GM23338 (cell line): Measurements from ENCODE around the gene MEN1. TPM values are rescaled to one million over a fixed set of nuclear protein-coding genes. Genes with fewer than 3 reads are reported as not detected.

Experiments used
- ATAC-seq: fragments of 200-7000 bp; cut with Tn5 transposase; 3 replicates; pipeline ENCODE4 v1.9.1; 2020
- DNase-seq: peaks from one replicate; pipeline ENCODE4 v3.0.0-alpha.2; 2015; ENCODE audit warnings: low spot score
- H2AFZ ChIP-seq: fragments of 200-600 bp; sonication (generic); 2 replicates; pipeline ENCODE4 v1.8.0; 2016; ENCODE audit warnings: antibody characterized with exemption, mild to moderate bottlenecking, moderate library complexity
- H3F3A ChIP-seq: fragments of 200-600 bp; sonication (generic); replicated peaks from 2 replicates; pipeline ENCODE4 v1.8.0; 2017; ENCODE audit warnings: antibody characterized with exemption, mixed run types, low read depth
- H3K27ac ChIP-seq: fragments of 200-600 bp; sonication (generic); 2 replicates; pipeline ENCODE4 v1.6.1; 2016; ENCODE audit warnings: low read depth
- H3K27me3 ChIP-seq: fragments of 200-600 bp; sonication (generic); 2 replicates; pipeline ENCODE4 v1.8.0; 2016; ENCODE audit warnings: mild to moderate bottlenecking, mixed run types, moderate library complexity; ENCODE audit not compliant: insufficient read depth
- H3K36me3 ChIP-seq: fragments of 200-600 bp; sonication (generic); 2 replicates; pipeline ENCODE4 v1.8.0; 2016; ENCODE audit warnings: mild to moderate bottlenecking; ENCODE audit not compliant: insufficient read depth
- H3K4me1 ChIP-seq: fragments of 200-600 bp; sonication (generic); 2 replicates; pipeline ENCODE4 v1.8.0; 2016; ENCODE audit warnings: mild to moderate bottlenecking, moderate library complexity; ENCODE audit not compliant: insufficient read depth
- H3K4me2 ChIP-seq: fragments of 200-600 bp; sonication (generic); 2 replicates; pipeline ENCODE4 v1.7.1; 2017; ENCODE audit warnings: mixed run types
- H3K4me3 ChIP-seq: fragments of 200-600 bp; sonication (generic); 2 replicates; pipeline ENCODE4 v1.6.1; 2016; ENCODE audit warnings: mixed run types
- H3K79me2 ChIP-seq: fragments of 200-600 bp; sonication (generic); replicated peaks from 2 replicates; pipeline ENCODE4 v1.8.0; 2017; ENCODE audit warnings: mild to moderate bottlenecking; ENCODE audit not compliant: insufficient read depth
- H3K9me2 ChIP-seq: fragments of 200-600 bp; sonication (generic); 2 replicates; pipeline ENCODE4 v1.8.0; 2017; ENCODE audit not compliant: insufficient read depth
- H4K20me1 ChIP-seq: fragments of 200-600 bp; sonication (generic); replicated peaks from 2 replicates; pipeline ENCODE4 v1.8.0; 2017; ENCODE audit warnings: mild to moderate bottlenecking; ENCODE audit not compliant: insufficient read depth
- H3K27ac Mint-ChIP-seq: 2 replicates; pipeline ENCODE4 v1.8.0; 2020; ENCODE audit warnings: inconsistent platforms, mild to moderate bottlenecking, moderate library complexity, mixed read lengths
- H3K27me3 Mint-ChIP-seq: 3 replicates; pipeline ENCODE4 v1.8.0; 2022; ENCODE audit warnings: low read depth, mild to moderate bottlenecking, moderate library complexity, mixed read lengths, inconsistent platforms; ENCODE audit not compliant: insufficient read depth, poor library complexity
- H3K36me3 Mint-ChIP-seq: 3 replicates; pipeline ENCODE4 v1.8.0; 2021; ENCODE audit warnings: low read depth, mild to moderate bottlenecking, inconsistent platforms, moderate library complexity, mixed read lengths
- H3K4me1 Mint-ChIP-seq: 3 replicates; pipeline ENCODE4 v1.8.0; 2020; ENCODE audit warnings: mild to moderate bottlenecking, inconsistent platforms, mixed read lengths
- H3K4me3 Mint-ChIP-seq: 3 replicates; pipeline ENCODE4 v1.8.0; 2021; ENCODE audit warnings: moderate library complexity, mild to moderate bottlenecking, inconsistent platforms, mixed read lengths
- H3K9me3 Mint-ChIP-seq: 3 replicates; pipeline ENCODE4 v1.8.0; 2020; ENCODE audit warnings: moderate library complexity, mild to moderate bottlenecking, inconsistent platforms, mixed read lengths
- CREB1 ChIP-seq: fragments of 250-450 bp; sonication (Bioruptor Pico); IDR thresholded peaks from 2 replicates; pipeline ENCODE4 v1.5.0; 2020; ENCODE audit warnings: low read depth, mild to moderate bottlenecking, moderate library complexity
- CTCF ChIP-seq, 2 experiments: fragments of 200-600 bp in 1 of 2; sonication (generic) in 1 of 2; conservative IDR thresholded peaks; 2 replicates each; pipeline versions ENCODE4 v1.5.1 to v1.6.1; 2016 to 2017; ENCODE audit warnings: antibody characterized with exemption in 2 of 2, low read depth in 2 of 2, mild to moderate bottlenecking in 2 of 2, moderate library complexity in 1 of 2
- EZH2 ChIP-seq: fragments of 200-600 bp; sonication (generic); IDR thresholded peaks from one replicate; pipeline ENCODE4 v1.8.0; 2017; ENCODE audit warnings: antibody characterized with exemption, mild to moderate bottlenecking, low read depth; ENCODE audit not compliant: unreplicated experiment
- EZH2phosphoT487 ChIP-seq: fragments of 200-600 bp; sonication (generic); IDR thresholded peaks from one replicate; pipeline ENCODE4 v1.8.1; 2018; ENCODE audit warnings: antibody characterized with exemption; ENCODE audit not compliant: unreplicated experiment
- JUNB ChIP-seq: IDR thresholded peaks from one replicate; pipeline ENCODE4 v1.6.1; 2016; ENCODE audit warnings: antibody characterized with exemption; ENCODE audit not compliant: unreplicated experiment
- NANOG ChIP-seq: IDR thresholded peaks from 2 replicates; pipeline ENCODE4 v1.6.1; 2016; ENCODE audit warnings: antibody characterized with exemption, borderline replicate concordance
- POLR2AphosphoS5 ChIP-seq: IDR thresholded peaks from 2 replicates; pipeline ENCODE4 v1.6.1; 2016; ENCODE audit warnings: antibody characterized with exemption, low read depth
- STAT1 ChIP-seq: IDR thresholded peaks from one replicate; pipeline ENCODE4 v1.6.1; 2016; ENCODE audit warnings: antibody characterized with exemption; ENCODE audit not compliant: unreplicated experiment
- ZNF114 ChIP-seq: fragments of 250-450 bp; sonication (Bioruptor Pico); IDR thresholded peaks from 2 replicates; pipeline ENCODE4 v1.5.0; 2020; ENCODE audit warnings: mild to moderate bottlenecking, moderate library complexity
- ZNF331 ChIP-seq: fragments of 250-450 bp; sonication (Bioruptor Pico); IDR thresholded peaks from 2 replicates; pipeline ENCODE4 v1.5.0; 2020; ENCODE audit warnings: low read depth, mild to moderate bottlenecking, moderate library complexity
- ZNF462 ChIP-seq: fragments of 250-450 bp; sonication (Bioruptor Pico); IDR thresholded peaks from 2 replicates; pipeline ENCODE4 v1.5.0; 2020; ENCODE audit warnings: mild to moderate bottlenecking, moderate library complexity
- polyA plus RNA-seq: library from polyadenylated mRNA; unstranded; fragments of >200 nt; fragmentation: Nextera tagmentation; extraction: Ambion mirVana; gene quantifications from 2 replicates; pipeline ENCODE4 v1.2.1, GENCODE V29; 2016
- total RNA-seq: library from RNA; depleted of rRNA; stranded (reverse); fragments of >200 nt; shearing (Covaris generic); gene quantifications from 2 replicates; pipeline ENCODE4 v1.2.3, GENCODE V29; 2014
- TF ChIP-seq, protein P1 (sequence below): IDR thresholded peaks from one replicate; pipeline ENCODE4 v1.6.1; 2018; ENCODE audit warnings: antibody characterized with exemption; ENCODE audit not compliant: unreplicated experiment
- TF ChIP-seq, protein P2 (sequence below): IDR thresholded peaks from 2 replicates; pipeline ENCODE4 v1.6.1; 2016; ENCODE audit warnings: antibody characterized with exemption

MEN1 gene
- total and polyA plus RNA-seq, 2 experiments from 2014 or later: 31.6 to 45.2 TPM

- H3K4me1 Mint-ChIP-seq: peaks cover 39% of the 10 kb centered on the region
- H3K4me3 ChIP-seq: peak overlapping the region; percentile 84
- peaks cover 12% of the 10 kb centered on the region for H3K4me1 ChIP-seq
- no peaks in the 10 kb centered on the region; the same call in 2 of the 3 replicates for H3K9me3 Mint-ChIP-seq
- no peak overlapping the region for H3K27ac Mint-ChIP-seq
- H3K36me3 ChIP-seq: peaks cover 41% of the 10 kb centered on the region
- H3K27ac ChIP-seq: peak overlapping the region; percentile 98
- no peak for DNase-seq
- no peak for ATAC-seq
- TF ChIP-seq ZNF114 (no peak), EZH2 (no peak), EZH2phosphoT487 (no peak), ZNF331 (CRISPR knock-in tag) (no peak), STAT1 (no peak), ZNF462 (no peak), JUNB (no peak), NANOG (no peak), POLR2AphosphoS5 (no peak), CTCF (conservative IDR thresholded peaks at IDR 0.05; ENCODE audit: low read depth in 2 of 2) (no peak), CREB1 (no peak)
- TF ChIP-seq, protein P1, sequence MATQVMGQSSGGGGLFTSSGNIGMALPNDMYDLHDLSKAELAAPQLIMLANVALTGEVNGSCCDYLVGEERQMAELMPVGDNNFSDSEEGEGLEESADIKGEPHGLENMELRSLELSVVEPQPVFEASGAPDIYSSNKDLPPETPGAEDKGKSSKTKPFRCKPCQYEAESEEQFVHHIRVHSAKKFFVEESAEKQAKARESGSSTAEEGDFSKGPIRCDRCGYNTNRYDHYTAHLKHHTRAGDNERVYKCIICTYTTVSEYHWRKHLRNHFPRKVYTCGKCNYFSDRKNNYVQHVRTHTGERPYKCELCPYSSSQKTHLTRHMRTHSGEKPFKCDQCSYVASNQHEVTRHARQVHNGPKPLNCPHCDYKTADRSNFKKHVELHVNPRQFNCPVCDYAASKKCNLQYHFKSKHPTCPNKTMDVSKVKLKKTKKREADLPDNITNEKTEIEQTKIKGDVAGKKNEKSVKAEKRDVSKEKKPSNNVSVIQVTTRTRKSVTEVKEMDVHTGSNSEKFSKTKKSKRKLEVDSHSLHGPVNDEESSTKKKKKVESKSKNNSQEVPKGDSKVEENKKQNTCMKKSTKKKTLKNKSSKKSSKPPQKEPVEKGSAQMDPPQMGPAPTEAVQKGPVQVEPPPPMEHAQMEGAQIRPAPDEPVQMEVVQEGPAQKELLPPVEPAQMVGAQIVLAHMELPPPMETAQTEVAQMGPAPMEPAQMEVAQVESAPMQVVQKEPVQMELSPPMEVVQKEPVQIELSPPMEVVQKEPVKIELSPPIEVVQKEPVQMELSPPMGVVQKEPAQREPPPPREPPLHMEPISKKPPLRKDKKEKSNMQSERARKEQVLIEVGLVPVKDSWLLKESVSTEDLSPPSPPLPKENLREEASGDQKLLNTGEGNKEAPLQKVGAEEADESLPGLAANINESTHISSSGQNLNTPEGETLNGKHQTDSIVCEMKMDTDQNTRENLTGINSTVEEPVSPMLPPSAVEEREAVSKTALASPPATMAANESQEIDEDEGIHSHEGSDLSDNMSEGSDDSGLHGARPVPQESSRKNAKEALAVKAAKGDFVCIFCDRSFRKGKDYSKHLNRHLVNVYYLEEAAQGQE: no peak
- TF ChIP-seq, protein P2, sequence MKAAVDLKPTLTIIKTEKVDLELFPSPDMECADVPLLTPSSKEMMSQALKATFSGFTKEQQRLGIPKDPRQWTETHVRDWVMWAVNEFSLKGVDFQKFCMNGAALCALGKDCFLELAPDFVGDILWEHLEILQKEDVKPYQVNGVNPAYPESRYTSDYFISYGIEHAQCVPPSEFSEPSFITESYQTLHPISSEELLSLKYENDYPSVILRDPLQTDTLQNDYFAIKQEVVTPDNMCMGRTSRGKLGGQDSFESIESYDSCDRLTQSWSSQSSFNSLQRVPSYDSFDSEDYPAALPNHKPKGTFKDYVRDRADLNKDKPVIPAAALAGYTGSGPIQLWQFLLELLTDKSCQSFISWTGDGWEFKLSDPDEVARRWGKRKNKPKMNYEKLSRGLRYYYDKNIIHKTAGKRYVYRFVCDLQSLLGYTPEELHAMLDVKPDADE: no peak
- no peaks in the 10 kb centered on the region for H3K27me3 ChIP-seq
- peaks cover 41% of the 10 kb centered on the region for H4K20me1 ChIP-seq
- H3K4me2 ChIP-seq: peak overlapping the region; percentile 74; the same call in 1 of the 2 replicates
- H2AFZ ChIP-seq: no peak overlapping the region
- H3K27me3 Mint-ChIP-seq: peaks cover 19% of the 10 kb centered on the region
- peaks cover 44% of the 10 kb centered on the region for H3F3A ChIP-seq
- no peaks in the 10 kb centered on the region for H3K9me2 ChIP-seq
- H3K79me2 ChIP-seq: peaks cover 52% of the 10 kb centered on the region
- peak overlapping the region; percentile 89; the same call in 2 of the 3 replicates for H3K4me3 Mint-ChIP-seq
- peaks cover 44% of the 10 kb centered on the region for H3K36me3 Mint-ChIP-seq
Measured at GRCh38 chr11:64778223-64778472, 32.2 kb downstream of the MEN1 start.
